ENCODE results near the gene PITX3. TPM values are rescaled to one million over a fixed set of nuclear protein-coding genes. Genes with fewer than 3 reads are reported as not detected.

Gene PITX3
- total and polyA plus RNA-seq, 8 donors, result not detected

- WGBS, 5 donors, result 69 to 89% (median 72%) methylated on average over 3 of the region's 3 CpGs
- TF ChIP-seq CTCF (IDR thresholded peaks at IDR 0.05) (no peak), POLR2A (IDR thresholded peaks at IDR 0.05) (no peak), POLR2AphosphoS5 (IDR thresholded peaks at IDR 0.05) (no peak), EP300 (IDR thresholded peaks at IDR 0.05) (no peak)
These were observed 25.4 kb upstream of the PITX3 start for GRCh38 chr10:102266670-102267069.

GRCh38 chr10:102264371-102264770 is 23.1 kb upstream of the PITX3 start:
- intact Hi-C loops (cut with DNase I; ENCODE audit: low total_unique reads), result no loop called here
- H3K9me3 ChIP-seq, result no peaks in the 10 kb centered on the region
- peaks cover 30 to 45% (median 37%) of the 10 kb centered on the region in 4 donors for H3K36me3 ChIP-seq

More at GRCh38 chr10:102266670-102267069, 25.4 kb upstream of the PITX3 start:
- H3K4me1 ChIP-seq, result peaks cover 30 to 72% (median 50%) of the 10 kb centered on the region in 4 donors
- peaks cover 8 to 22% (median 15%) of the 10 kb centered on the region in 4 donors for H3K36me3 ChIP-seq
- H3K27ac ChIP-seq, result no peak overlapping the region
- H3K27me3 ChIP-seq, result no peaks in the 10 kb centered on the region
- H3K4me3 ChIP-seq, result no peak overlapping the region
- H3K9me3 ChIP-seq, result no peaks in the 10 kb centered on the region
- DNase-seq, result no peak
- intact Hi-C loops (cut with DNase I; ENCODE audit: low total_unique reads), result no loop called here

GRCh38 chr10:102262744-102263370 is 21.5 kb upstream of the PITX3 start:
- Histone ChIP-seq H3K36me3 (peaks cover 30 to 49% (median 40%) of the 10 kb centered on the region in 4 donors), H3K9me3 (no peaks in the 10 kb centered on the region), H3K27me3 (no peaks in the 10 kb centered on the region), H3K27ac (peak overlapping the region in 1 of 5 donors; percentile 15), H3K4me3 (no peak overlapping the region), H3K4me1 (peaks cover 18 to 63% (median 46%) of the 10 kb centered on the region in 4 donors)
- WGBS, 5 donors, result 64 to 83% (median 66%) methylated on average over 4 of the region's 4 CpGs
- intact Hi-C loops (cut with DNase I; ENCODE audit: low total_unique reads), result no loop called here
- no peak for DNase-seq
- TF ChIP-seq EP300 (IDR thresholded peaks at IDR 0.05), result no peak
- TF ChIP-seq CTCF (IDR thresholded peaks at IDR 0.05), result no peak

More at GRCh38 chr10:102264371-102264770, 23.1 kb upstream of the PITX3 start:
- WGBS, 5 donors, result 69 to 84% (median 74%) methylated on average over 4 of the region's 4 CpGs
- Histone ChIP-seq H3K4me3 (no peak overlapping the region), H3K4me1 (peaks cover 30 to 71% (median 50%) of the 10 kb centered on the region in 4 donors), H3K27ac (no peak overlapping the region), H3K27me3 (no peaks in the 10 kb centered on the region)
- TF ChIP-seq POLR2AphosphoS5 (IDR thresholded peaks at IDR 0.05) (no peak), EP300 (IDR thresholded peaks at IDR 0.05) (no peak), CTCF (IDR thresholded peaks at IDR 0.05) (no peak), POLR2A (IDR thresholded peaks at IDR 0.05) (no peak)
- no peak for DNase-seq

- H3K36me3 ChIP-seq, result peaks cover 30 to 49% (median 40%) of the 10 kb centered on the region in 4 donors
- DNase-seq, result no peak
- no peak overlapping the region for H3K27ac ChIP-seq
- TF ChIP-seq POLR2A (IDR thresholded peaks at IDR 0.05), result no peak
- no peak for TF ChIP-seq EP300 (IDR thresholded peaks at IDR 0.05)
- TF ChIP-seq CTCF (IDR thresholded peaks at IDR 0.05), result no peak
- peaks cover 13 to 63% (median 46%) of the 10 kb centered on the region in 4 donors for H3K4me1 ChIP-seq
- whole genome bisulfite sequencing, 5 donors, result 72 to 80% (median 76%) methylated on average over 6 of the region's 6 CpGs
- H3K9me3 ChIP-seq, result no peaks in the 10 kb centered on the region
- intact Hi-C loops (cut with DNase I; ENCODE audit: low total_unique reads), result no loop called here
- no peaks in the 10 kb centered on the region for H3K27me3 ChIP-seq
- H3K4me3 ChIP-seq, result no peak overlapping the region
These were observed 20.5 kb upstream of the PITX3 start for GRCh38 chr10:102261842-102262241.
